Measurements from ENCODE around the gene PDE10A.

DNA sequence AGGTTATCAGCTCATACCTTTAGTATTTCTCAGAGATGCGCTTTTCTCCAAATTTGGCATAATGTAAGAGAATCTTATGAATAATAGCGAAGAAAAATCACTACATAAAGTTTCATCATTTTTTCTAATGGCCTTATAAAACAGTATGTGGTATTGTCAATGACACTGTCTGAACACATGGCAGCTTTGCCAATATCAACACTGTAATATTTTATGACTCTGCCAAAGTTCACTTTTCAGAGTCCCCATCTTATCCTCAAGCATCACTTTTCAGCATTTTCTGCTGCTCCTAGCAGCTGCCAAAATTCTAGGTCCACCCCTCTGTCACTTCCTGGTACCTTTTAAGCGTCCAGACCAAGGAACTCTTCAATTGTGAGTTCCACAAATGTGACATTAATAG lies 182.1 kb downstream of the PDE10A start:
- TF ChIP-seq, protein P1, sequence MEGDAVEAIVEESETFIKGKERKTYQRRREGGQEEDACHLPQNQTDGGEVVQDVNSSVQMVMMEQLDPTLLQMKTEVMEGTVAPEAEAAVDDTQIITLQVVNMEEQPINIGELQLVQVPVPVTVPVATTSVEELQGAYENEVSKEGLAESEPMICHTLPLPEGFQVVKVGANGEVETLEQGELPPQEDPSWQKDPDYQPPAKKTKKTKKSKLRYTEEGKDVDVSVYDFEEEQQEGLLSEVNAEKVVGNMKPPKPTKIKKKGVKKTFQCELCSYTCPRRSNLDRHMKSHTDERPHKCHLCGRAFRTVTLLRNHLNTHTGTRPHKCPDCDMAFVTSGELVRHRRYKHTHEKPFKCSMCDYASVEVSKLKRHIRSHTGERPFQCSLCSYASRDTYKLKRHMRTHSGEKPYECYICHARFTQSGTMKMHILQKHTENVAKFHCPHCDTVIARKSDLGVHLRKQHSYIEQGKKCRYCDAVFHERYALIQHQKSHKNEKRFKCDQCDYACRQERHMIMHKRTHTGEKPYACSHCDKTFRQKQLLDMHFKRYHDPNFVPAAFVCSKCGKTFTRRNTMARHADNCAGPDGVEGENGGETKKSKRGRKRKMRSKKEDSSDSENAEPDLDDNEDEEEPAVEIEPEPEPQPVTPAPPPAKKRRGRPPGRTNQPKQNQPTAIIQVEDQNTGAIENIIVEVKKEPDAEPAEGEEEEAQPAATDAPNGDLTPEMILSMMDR (IDR thresholded peaks at IDR 0.05; ENCODE audit: low read length), result no peak
- no peak for TF ChIP-seq EZH2 (IDR thresholded peaks at IDR 0.05; ENCODE audit: borderline replicate concordance, low read length)

All from OCI-LY1 (cell line).